Measurements from ENCODE around the gene EGR1.

Gene EGR1

GRCh38 chr5:138514021-138514420 is 48.7 kb downstream of the EGR1 start:
- H3K36me3 ChIP-seq (ENCODE audit: control insufficient read depth, insufficient read depth, low read length) = peaks cover 20% of the 10 kb centered on the region
- H3K4me3 ChIP-seq (ENCODE audit: low read length) = no peak overlapping the region
- H3K27ac ChIP-seq (ENCODE audit: low read depth, low read length) = no peak overlapping the region
- H3K9ac ChIP-seq (ENCODE audit: low read length) = no peak overlapping the region
- no peaks in the 10 kb centered on the region for H3K4me1 ChIP-seq (ENCODE audit: control insufficient read depth, insufficient read depth, low read length)
- no peaks in the 10 kb centered on the region for H3K27me3 ChIP-seq (ENCODE audit: control insufficient read depth, insufficient read depth, low read length)

GRCh38 chr5:138515556-138516245 is 50.4 kb downstream of the EGR1 start:
- Histone ChIP-seq H3K4me3 (ENCODE audit: low read length) (no peak overlapping the region), H3K4me1 (ENCODE audit: control insufficient read depth, insufficient read depth, low read length) (no peaks in the 10 kb centered on the region), H3K36me3 (ENCODE audit: control insufficient read depth, insufficient read depth, low read length) (peaks cover 21% of the 10 kb centered on the region), H3K9ac (ENCODE audit: low read length) (no peak overlapping the region), H3K27me3 (ENCODE audit: control insufficient read depth, insufficient read depth, low read length) (no peaks in the 10 kb centered on the region), H3K27ac (ENCODE audit: low read depth, low read length) (no peak overlapping the region)

GRCh38 chr5:138517437-138517836 is 52.2 kb downstream of the EGR1 start:
- no peak overlapping the region for H3K4me3 ChIP-seq (ENCODE audit: low read length)
- H3K4me1 ChIP-seq (ENCODE audit: control insufficient read depth, insufficient read depth, low read length) = no peaks in the 10 kb centered on the region
- no peaks in the 10 kb centered on the region for H3K27me3 ChIP-seq (ENCODE audit: control insufficient read depth, insufficient read depth, low read length)
- peaks cover 21% of the 10 kb centered on the region for H3K36me3 ChIP-seq (ENCODE audit: control insufficient read depth, insufficient read depth, low read length)
- no peak overlapping the region for H3K9ac ChIP-seq (ENCODE audit: low read length)
- H3K27ac ChIP-seq (ENCODE audit: low read depth, low read length) = no peak overlapping the region

Measured in rectal smooth muscle tissue (tissue), 1 donor.